T-helper 17 cell (primary cell): Measurements from ENCODE around the gene SLC12A5. TPM values are rescaled to one million over a fixed set of nuclear protein-coding genes. Genes with fewer than 3 reads are reported as not detected.
A peak's percentile ranks its signal among the peaks of the same experiment; 100 is the strongest.

Experiments used
- ATAC-seq: fragments of 150-1000 bp; cut with Tn5 transposase; 2 replicates; pipeline ENCODE4 v1.10.0; 2021; ENCODE audit warnings: mild to moderate bottlenecking, moderate library complexity
- DNase-seq, 3 donors: peaks; one replicate each; pipeline versions ENCODE4 v3.0.0 to v3.0.0-alpha.2; 2020 to 2021
- H3K9me3 ChIP-seq: one replicate; pipeline ENCODE4 v1.7.0; 2013; ENCODE audit warnings: low read length, mild to moderate bottlenecking; ENCODE audit not compliant: control insufficient read depth, poor library complexity, severe bottlenecking
- H3K27ac Mint-ChIP-seq: one replicate; pipeline ENCODE4 v1.8.0; 2022; ENCODE audit warnings: mild to moderate bottlenecking, moderate library complexity, mixed read lengths
- H3K27me3 Mint-ChIP-seq: one replicate; pipeline ENCODE4 v1.8.0; 2022; ENCODE audit warnings: mixed read lengths
- H3K36me3 Mint-ChIP-seq: one replicate; pipeline ENCODE4 v1.8.0; 2022; ENCODE audit warnings: low read depth, mixed read lengths
- H3K4me1 Mint-ChIP-seq: one replicate; pipeline ENCODE4 v1.8.0; 2022; ENCODE audit warnings: mild to moderate bottlenecking, mixed read lengths
- H3K4me3 Mint-ChIP-seq: one replicate; pipeline ENCODE4 v1.8.0; 2022; ENCODE audit warnings: mild to moderate bottlenecking, moderate library complexity, mixed read lengths
- total RNA-seq, 4 donors: library from RNA in 2 of 4; stranded (reverse) in 2 of 4; gene quantifications; one replicate each; pipeline ENCODE4 v1.2.3 and lab custom pipeline; 2022 to 2026

Gene SLC12A5
- total RNA-seq, 2 donors from 2014 or later = not detected

- Mint-ChIP-seq H3K4me3 (no peak overlapping the region), H3K27ac (no peak overlapping the region), H3K4me1 (no peaks in the 10 kb centered on the region), H3K36me3 (no peaks in the 10 kb centered on the region), H3K27me3 (peaks cover 33% of the 10 kb centered on the region)
- H3K9me3 ChIP-seq = no peaks in the 10 kb centered on the region
- peak in 2 of 3 donors; percentile 27 to 38 for DNase-seq
- ATAC-seq = peak; percentile 54
Observed at GRCh38 chr20:46040902-46041535, 12.0 kb downstream of the SLC12A5 start.

GRCh38 chr20:46043556-46043955 is 14.5 kb downstream of the SLC12A5 start:
- H3K27ac Mint-ChIP-seq = no peak overlapping the region
- peaks cover 46% of the 10 kb centered on the region for H3K27me3 Mint-ChIP-seq

GRCh38 chr20:46044896-46045295 is 15.9 kb downstream of the SLC12A5 start:
- Mint-ChIP-seq H3K27ac (no peak overlapping the region), H3K4me3 (no peak overlapping the region), H3K4me1 (no peaks in the 10 kb centered on the region), H3K36me3 (peaks cover 2% of the 10 kb centered on the region), H3K27me3 (peaks cover 55% of the 10 kb centered on the region)
- no peak for DNase-seq
- no peak for ATAC-seq
- H3K9me3 ChIP-seq = no peaks in the 10 kb centered on the region

More at GRCh38 chr20:46043556-46043955, 14.5 kb downstream of the SLC12A5 start:
- DNase-seq (no peak), ATAC-seq (no peak)
- H3K4me3 Mint-ChIP-seq = no peak overlapping the region
- no peaks in the 10 kb centered on the region for H3K9me3 ChIP-seq
- no peaks in the 10 kb centered on the region for H3K4me1 Mint-ChIP-seq
- peaks cover 2% of the 10 kb centered on the region for H3K36me3 Mint-ChIP-seq

- Mint-ChIP-seq H3K27ac (no peak overlapping the region), H3K4me3 (no peak overlapping the region), H3K36me3 (peaks cover 2% of the 10 kb centered on the region), H3K4me1 (no peaks in the 10 kb centered on the region), H3K27me3 (peaks cover 59% of the 10 kb centered on the region)
- ATAC-seq (no peak), DNase-seq (no peak)
- no peaks in the 10 kb centered on the region for H3K9me3 ChIP-seq
Observed at GRCh38 chr20:46046588-46047310, 17.7 kb downstream of the SLC12A5 start.

GRCh38 chr20:46047821-46048220 is 18.8 kb downstream of the SLC12A5 start:
- ATAC-seq (no peak), DNase-seq (no peak)
- H3K9me3 ChIP-seq = no peaks in the 10 kb centered on the region
- Mint-ChIP-seq H3K27me3 (peaks cover 60% of the 10 kb centered on the region), H3K27ac (no peak overlapping the region), H3K4me1 (no peaks in the 10 kb centered on the region), H3K4me3 (no peak overlapping the region), H3K36me3 (peaks cover 2% of the 10 kb centered on the region)

- peaks cover 2% of the 10 kb centered on the region for H3K4me1 Mint-ChIP-seq
- ATAC-seq (no peak), DNase-seq (no peak)
- peaks cover 53% of the 10 kb centered on the region for H3K27me3 Mint-ChIP-seq
- no peak overlapping the region for H3K27ac Mint-ChIP-seq
- H3K4me3 Mint-ChIP-seq = no peak overlapping the region
- H3K36me3 Mint-ChIP-seq = peaks cover 2% of the 10 kb centered on the region
- H3K9me3 ChIP-seq = no peaks in the 10 kb centered on the region
Observed at GRCh38 chr20:46049190-46049589, 20.2 kb downstream of the SLC12A5 start.

GRCh38 chr20:46049815-46050214 is 20.8 kb downstream of the SLC12A5 start:
- no peak for DNase-seq
- H3K9me3 ChIP-seq = no peaks in the 10 kb centered on the region
- Mint-ChIP-seq H3K4me3 (no peak overlapping the region), H3K27me3 (peaks cover 49% of the 10 kb centered on the region), H3K27ac (no peak overlapping the region), H3K4me1 (peaks cover 2% of the 10 kb centered on the region), H3K36me3 (peaks cover 2% of the 10 kb centered on the region)
- no peak for ATAC-seq

- Mint-ChIP-seq H3K27me3 (peaks cover 49% of the 10 kb centered on the region), H3K4me1 (peaks cover 2% of the 10 kb centered on the region), H3K4me3 (no peak overlapping the region), H3K36me3 (peaks cover 2% of the 10 kb centered on the region), H3K27ac (no peak overlapping the region)
- no peak for DNase-seq
- ATAC-seq = no peak
- no peaks in the 10 kb centered on the region for H3K9me3 ChIP-seq
Observed at GRCh38 chr20:46050444-46050843, 21.4 kb downstream of the SLC12A5 start.

- peaks cover 2% of the 10 kb centered on the region for H3K4me1 Mint-ChIP-seq
- H3K9me3 ChIP-seq = no peaks in the 10 kb centered on the region
- H3K27me3 Mint-ChIP-seq = peaks cover 45% of the 10 kb centered on the region
- DNase-seq (no peak), ATAC-seq (no peak)
- peaks cover 2% of the 10 kb centered on the region for H3K36me3 Mint-ChIP-seq
- no peak overlapping the region for H3K4me3 Mint-ChIP-seq
- H3K27ac Mint-ChIP-seq = no peak overlapping the region
Observed at GRCh38 chr20:46050885-46051284, 21.9 kb downstream of the SLC12A5 start.

- DNase-seq = no peak
- Mint-ChIP-seq H3K4me1 (peaks cover 2% of the 10 kb centered on the region), H3K4me3 (no peak overlapping the region), H3K27me3 (peaks cover 37% of the 10 kb centered on the region), H3K27ac (no peak overlapping the region), H3K36me3 (peaks cover 2% of the 10 kb centered on the region)
- no peak for ATAC-seq
- H3K9me3 ChIP-seq = no peaks in the 10 kb centered on the region
Observed at GRCh38 chr20:46051556-46052308, 22.7 kb downstream of the SLC12A5 start.

- no peaks in the 10 kb centered on the region for H3K36me3 Mint-ChIP-seq
- peaks cover 23% of the 10 kb centered on the region for H3K27me3 Mint-ChIP-seq
- H3K4me3 Mint-ChIP-seq = no peak overlapping the region
- peaks cover 6% of the 10 kb centered on the region for H3K4me1 Mint-ChIP-seq
- no peak for DNase-seq
- H3K9me3 ChIP-seq = no peaks in the 10 kb centered on the region
- H3K27ac Mint-ChIP-seq = no peak overlapping the region
- no peak for ATAC-seq
Observed at GRCh38 chr20:46053416-46053815, 24.4 kb downstream of the SLC12A5 start.

- H3K9me3 ChIP-seq = no peaks in the 10 kb centered on the region
- no peak overlapping the region for H3K27ac Mint-ChIP-seq
- no peaks in the 10 kb centered on the region for H3K36me3 Mint-ChIP-seq
- DNase-seq (no peak), ATAC-seq (no peak)
- H3K4me1 Mint-ChIP-seq = peaks cover 15% of the 10 kb centered on the region
- peaks cover 14% of the 10 kb centered on the region for H3K27me3 Mint-ChIP-seq
- H3K4me3 Mint-ChIP-seq = no peak overlapping the region
Observed at GRCh38 chr20:46054606-46055005, 25.6 kb downstream of the SLC12A5 start.

- Mint-ChIP-seq H3K27me3 (peaks cover 18% of the 10 kb centered on the region), H3K36me3 (peaks cover under 1% of the 10 kb centered on the region), H3K4me1 (peaks cover 18% of the 10 kb centered on the region), H3K4me3 (no peak overlapping the region), H3K27ac (no peak overlapping the region)
- no peak for DNase-seq
- H3K9me3 ChIP-seq = no peaks in the 10 kb centered on the region
- ATAC-seq = no peak
Observed at GRCh38 chr20:46055269-46055668, 26.3 kb downstream of the SLC12A5 start.
